Activated CD8-positive, alpha-beta memory T cell treated with anti-CD3 and anti-CD28 coated beads for 4 hours (primary cell): Measurements from ENCODE around the gene DAGLA.

Experiments used
- DNase-seq, 2 donors: peaks; one replicate each; pipeline ENCODE4 v3.0.0-alpha.2; 2020; ENCODE audit warnings: low read depth in 2 of 2

The DAGLA gene

GRCh38 chr11:61730240-61730994, 50.2 kb downstream of the DAGLA start:
- DNase-seq, result no peak

DNA sequence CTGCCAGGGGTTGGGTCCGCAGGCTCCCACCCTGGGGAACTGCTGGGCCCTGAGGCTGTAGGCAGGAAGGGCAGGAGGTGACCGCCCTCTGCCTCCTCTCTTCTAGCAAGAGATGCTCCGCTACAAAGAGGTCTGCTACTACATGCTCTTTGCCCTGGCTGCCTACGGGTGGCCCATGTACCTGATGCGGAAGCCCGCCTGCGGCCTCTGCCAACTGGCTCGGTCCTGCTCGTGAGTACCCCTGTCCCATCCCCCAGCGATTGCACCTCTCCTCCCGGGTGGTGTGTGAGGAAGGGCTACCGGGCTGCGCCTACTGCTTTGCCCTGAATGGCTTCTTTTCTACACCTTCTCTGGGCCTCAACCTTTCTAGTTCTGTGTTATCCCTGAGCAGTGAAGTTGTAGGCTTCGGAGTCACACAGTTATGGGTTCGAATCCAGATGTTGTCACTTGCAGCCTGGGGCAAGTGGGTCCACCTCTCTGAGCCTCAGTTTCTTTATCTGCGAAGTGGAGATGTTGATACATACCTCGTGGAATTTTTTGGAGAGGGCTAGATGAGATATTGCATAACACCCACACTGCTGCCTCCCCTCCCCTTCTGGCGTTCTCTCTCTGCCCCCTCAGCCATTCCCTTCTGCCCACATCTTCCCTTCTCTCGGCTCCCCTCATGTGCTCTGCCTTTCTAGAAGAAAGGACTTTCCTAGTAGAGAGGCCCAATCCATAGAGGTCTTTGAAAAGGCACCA, 51.2 kb downstream of the DAGLA start:
- DNase-seq, result no peak

DNA sequence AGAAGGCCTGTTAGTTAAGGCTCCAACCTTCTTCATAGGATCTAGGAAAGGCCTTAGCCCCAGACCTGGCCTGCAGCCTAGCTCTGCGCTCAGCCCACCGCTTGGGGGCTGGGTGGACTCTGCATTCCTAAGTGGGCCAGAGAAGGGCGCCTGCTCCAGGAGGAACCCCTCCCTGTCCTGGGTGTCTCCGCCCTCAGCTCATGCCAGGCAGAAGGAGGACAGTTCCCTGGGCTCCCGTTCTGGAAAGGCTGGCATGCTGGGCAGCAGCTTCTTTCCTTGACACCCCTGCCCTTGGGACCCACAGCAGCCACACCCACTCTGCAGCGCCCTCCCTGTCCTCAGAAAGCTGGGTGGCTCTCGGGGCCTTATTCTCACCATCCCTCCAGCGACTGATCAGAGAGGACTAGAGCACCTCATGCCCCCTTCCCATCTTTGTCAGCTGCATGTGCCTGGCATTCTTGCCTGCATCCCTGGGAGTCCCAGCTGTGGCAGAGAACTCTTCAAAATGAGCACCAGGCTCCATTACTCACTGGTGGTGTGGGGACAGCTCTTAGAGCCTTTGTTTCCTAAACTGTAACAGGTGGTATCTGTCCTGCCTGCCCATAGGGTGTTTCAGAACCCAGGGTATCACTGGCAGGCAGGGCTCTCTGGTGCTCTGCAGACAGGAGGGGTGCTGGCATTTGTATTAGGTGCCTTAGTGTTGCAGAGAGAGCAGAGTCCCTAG, 51.9 kb downstream of the DAGLA start:
- no peak for DNase-seq

DNA sequence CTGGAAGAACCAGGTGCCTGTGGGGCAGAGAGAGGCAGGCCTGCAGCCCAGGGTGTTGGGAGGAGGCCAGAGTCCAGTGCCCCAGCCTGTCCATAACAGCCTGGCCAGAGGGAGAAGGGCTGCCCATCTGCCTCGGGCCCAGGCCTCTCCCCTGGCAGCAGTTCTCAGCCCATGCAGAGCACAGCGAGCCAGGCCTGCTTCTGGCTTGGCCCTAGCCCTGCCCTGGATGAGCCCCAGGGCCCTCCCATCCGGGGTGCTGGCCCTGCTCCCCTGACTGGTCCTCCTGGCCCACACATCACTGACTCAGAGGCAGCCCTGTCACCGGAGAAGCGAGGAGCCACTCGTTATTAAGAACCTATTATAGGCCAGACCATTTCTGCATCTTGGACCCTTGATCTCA, 52.5 kb downstream of the DAGLA start:
- DNase-seq, result no peak

GRCh38 chr11:61733120-61733978, 53.2 kb downstream of the DAGLA start:
- DNase-seq, result peak; percentile 67

DNA sequence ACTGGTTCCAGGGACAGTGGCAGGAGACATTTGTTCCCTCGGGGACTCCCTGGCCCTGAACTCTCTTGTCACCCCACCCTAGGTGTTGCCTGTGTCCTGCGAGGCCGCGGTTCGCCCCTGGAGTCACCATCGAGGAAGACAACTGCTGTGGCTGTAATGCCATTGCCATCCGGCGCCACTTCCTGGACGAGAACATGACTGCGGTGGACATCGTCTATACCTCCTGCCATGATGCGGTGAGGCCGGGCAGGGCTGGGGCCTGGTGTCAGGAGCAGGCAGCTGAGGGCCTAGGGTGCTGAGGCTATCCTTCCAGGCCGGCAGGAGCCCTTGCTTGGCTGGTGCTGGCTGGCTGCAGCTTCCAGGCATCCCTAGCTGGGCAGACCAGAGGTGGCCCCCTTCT, 54.6 kb downstream of the DAGLA start:
- no peak for DNase-seq

DNA sequence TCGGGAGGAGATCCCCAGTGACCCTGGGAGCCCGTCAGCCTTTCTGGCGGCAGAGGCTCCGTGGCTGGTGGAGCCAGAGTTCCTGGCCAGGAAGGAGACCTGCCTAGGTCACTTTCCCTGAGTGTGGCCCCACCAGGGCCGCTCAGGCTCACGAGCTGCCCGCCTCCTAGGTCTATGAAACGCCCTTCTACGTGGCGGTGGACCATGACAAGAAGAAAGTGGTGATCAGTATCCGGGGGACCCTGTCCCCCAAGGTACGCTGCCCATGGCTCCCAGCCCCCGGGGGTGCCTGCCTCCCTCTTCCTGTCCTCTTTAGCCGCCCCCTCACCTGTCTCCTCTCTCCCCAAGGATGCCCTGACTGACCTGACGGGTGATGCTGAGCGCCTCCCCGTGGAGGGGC, 55.2 kb downstream of the DAGLA start:
- no peak for DNase-seq

DNA sequence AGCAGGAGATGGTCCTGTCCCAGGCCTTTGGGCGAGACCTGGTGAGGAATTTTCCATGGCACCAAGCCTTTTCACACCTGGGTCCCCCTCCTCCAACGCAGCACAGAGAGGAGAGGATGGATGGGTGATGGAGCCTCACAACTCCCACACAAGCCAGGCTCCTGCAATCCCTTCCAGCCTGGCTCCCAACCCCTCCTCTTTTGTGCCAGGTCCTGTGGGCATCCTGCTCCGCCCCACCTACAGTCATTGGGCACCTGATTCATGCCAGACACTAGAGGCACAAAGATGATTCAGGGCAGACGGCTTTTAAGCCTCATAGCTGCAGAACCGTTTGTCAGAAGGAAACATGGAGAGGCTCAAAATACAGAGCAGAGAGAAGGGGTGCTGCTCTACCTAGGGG, 56.1 kb downstream of the DAGLA start:
- DNase-seq, result no peak

- DNase-seq, result no peak
These were observed 56.9 kb downstream of the DAGLA start for GRCh38 chr11:61737131-61737530.

GRCh38 chr11:61737636-61738386, 57.6 kb downstream of the DAGLA start:
- no peak for DNase-seq

GRCh38 chr11:61738776-61739175, 58.6 kb downstream of the DAGLA start:
- no peak for DNase-seq

DNA sequence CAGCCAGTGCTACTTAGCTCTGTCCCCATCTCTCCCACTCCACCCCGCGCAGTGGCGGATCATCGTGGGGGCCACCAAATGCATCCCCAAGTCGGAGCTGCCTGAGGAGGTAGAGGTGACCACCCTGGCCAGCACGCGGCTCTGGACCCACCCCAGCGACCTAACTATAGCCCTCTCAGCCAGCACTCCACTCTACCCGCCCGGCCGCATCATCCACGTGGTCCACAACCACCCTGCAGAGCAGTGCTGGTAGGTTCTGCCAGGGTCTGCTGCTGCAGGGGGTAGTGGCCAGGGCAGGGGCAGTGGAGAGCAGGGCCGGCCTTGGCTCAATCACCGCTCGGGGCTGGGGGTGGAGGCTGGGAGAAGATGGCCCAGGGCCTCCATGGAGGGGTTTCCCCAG, 59.2 kb downstream of the DAGLA start:
- no peak for DNase-seq

DNA sequence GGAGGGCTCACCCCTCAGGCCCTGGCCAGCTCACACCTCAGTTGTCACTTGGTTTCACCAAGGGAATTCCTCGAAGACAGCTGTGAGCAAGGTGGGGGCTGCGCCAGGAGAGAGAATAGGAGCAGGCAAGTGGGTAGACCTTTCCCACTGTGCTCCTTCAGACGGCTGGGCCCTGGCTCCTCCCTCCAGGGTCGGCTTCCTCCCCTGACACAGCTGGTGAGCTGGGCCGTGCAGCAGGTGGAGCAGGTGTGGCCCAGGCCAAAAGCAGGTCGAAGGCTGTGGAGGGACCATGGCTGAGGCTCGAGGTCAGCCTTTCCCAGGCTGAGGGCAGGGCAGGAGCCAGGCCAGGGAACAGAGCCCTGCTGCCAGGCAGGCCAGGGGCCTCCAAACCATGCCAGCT, 59.8 kb downstream of the DAGLA start:
- no peak for DNase-seq

DNA sequence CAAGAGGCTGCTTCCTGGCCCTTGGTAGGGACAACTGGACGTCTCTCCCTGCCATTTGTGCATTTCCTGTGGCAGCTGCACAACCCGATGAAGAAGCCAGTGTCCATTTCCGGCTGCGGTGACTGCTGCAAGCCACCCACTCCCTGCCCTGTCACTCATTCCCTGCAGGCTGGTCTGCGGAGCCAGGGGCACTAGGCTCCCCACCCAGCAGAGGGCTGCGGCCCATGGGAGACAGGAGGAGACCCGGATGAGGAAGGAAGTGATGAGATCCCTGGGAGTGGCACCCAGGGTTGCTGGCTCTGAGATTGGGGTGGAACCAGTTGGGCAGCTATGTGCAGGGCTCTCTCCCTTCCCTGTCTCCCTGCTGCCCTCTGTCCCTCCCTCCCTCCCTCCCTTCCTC, 62.2 kb downstream of the DAGLA start:
- DNase-seq, result no peak

DNA sequence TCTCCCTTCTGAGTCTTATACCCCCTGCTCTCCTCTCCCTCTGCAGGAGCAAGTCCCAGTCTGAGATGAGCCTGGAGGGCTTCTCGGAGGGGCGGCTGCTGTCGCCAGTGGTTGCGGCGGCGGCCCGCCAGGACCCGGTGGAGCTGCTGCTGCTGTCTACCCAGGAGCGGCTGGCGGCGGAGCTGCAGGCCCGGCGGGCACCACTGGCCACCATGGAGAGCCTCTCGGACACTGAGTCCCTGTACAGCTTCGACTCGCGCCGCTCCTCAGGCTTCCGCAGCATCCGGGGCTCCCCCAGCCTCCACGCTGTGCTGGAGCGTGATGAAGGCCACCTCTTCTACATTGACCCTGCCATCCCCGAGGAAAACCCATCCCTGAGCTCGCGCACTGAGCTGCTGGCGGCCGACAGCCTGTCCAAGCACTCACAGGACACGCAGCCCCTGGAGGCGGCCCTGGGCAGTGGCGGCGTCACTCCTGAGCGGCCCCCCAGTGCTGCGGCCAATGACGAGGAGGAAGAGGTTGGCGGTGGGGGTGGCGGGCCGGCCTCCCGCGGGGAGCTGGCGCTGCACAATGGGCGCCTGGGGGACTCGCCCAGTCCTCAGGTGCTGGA, 63.4 kb downstream of the DAGLA start:
- no peak for DNase-seq

DNA sequence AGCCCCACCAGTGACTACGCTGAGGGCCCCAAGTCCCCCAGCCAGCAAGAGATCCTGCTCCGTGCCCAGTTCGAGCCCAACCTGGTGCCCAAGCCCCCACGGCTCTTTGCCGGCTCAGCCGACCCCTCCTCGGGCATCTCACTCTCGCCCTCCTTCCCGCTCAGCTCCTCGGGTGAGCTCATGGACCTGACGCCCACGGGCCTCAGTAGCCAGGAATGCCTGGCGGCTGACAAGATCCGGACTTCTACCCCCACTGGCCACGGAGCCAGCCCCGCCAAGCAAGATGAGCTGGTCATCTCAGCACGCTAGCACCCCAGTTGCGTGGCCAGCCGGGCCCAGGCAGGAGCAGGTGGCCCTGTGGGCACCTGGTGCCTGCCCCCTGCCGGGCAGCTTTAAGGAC, 64.0 kb downstream of the DAGLA start:
- no peak for DNase-seq

GRCh38 chr11:61744609-61745156, 64.5 kb downstream of the DAGLA start:
- no peak for DNase-seq

GRCh38 chr11:61745781-61746441, 65.7 kb downstream of the DAGLA start:
- DNase-seq, result no peak

GRCh38 chr11:61746442-61747191, 66.4 kb downstream of the DAGLA start:
- no peak for DNase-seq
